Astrocyte (in vitro differentiated cells and primary cell): ENCODE measurements around the gene ARMC7. TPM values are rescaled to one million over a fixed set of nuclear protein-coding genes. Genes with fewer than 3 reads are reported as not detected.

Experiments
- DNase-seq: peaks from one replicate; pipeline ENCODE4 v3.0.0-alpha.2; 2010; ENCODE audit warnings: low read depth
- FAIRE-seq: peaks from 2 replicates; lab custom pipeline; 2011; peaks lifted over from hg19 to GRCh38; lab: Jason Lieb, UNC
- H2AFZ ChIP-seq: 2 replicates; pipeline ENCODE4 v1.6.0; 2012; ENCODE audit warnings: low read depth, low read length, inconsistent platforms
- H3K27ac ChIP-seq: 2 replicates; pipeline ENCODE4 v1.5.1; 2011; ENCODE audit warnings: low read depth, low read length, inconsistent platforms
- H3K27me3 ChIP-seq: 2 replicates; pipeline ENCODE4 v1.6.0; 2011; ENCODE audit warnings: low read length, inconsistent platforms; ENCODE audit not compliant: insufficient read depth
- H3K36me3 ChIP-seq: 2 replicates; pipeline ENCODE4 v1.5.1; 2011; ENCODE audit warnings: low read length, inconsistent platforms; ENCODE audit not compliant: insufficient read depth
- H3K4me1 ChIP-seq: 2 replicates; pipeline ENCODE4 v1.5.1; 2011; ENCODE audit warnings: low read length, inconsistent platforms; ENCODE audit not compliant: insufficient read depth
- H3K4me2 ChIP-seq: 2 replicates; pipeline ENCODE4 v1.6.0; 2012; ENCODE audit warnings: low read length, inconsistent platforms
- H3K4me3 ChIP-seq: 2 replicates; pipeline ENCODE4 v1.5.1; 2011; ENCODE audit warnings: low read depth, mild to moderate bottlenecking, low read length, inconsistent platforms; ENCODE audit not compliant: insufficient read depth
- H3K79me2 ChIP-seq: 2 replicates; pipeline ENCODE4 v1.6.0; 2012; ENCODE audit warnings: mild to moderate bottlenecking, low read length, inconsistent platforms; ENCODE audit not compliant: insufficient read depth
- H3K9ac ChIP-seq: 2 replicates; pipeline ENCODE4 v1.6.0; 2012; ENCODE audit warnings: mild to moderate bottlenecking, low read length, inconsistent platforms
- H3K9me3 ChIP-seq: 2 replicates; pipeline ENCODE4 v1.5.1; 2012; ENCODE audit warnings: low read depth, mild to moderate bottlenecking, low read length, inconsistent platforms; ENCODE audit not compliant: insufficient read depth
- H4K20me1 ChIP-seq: 2 replicates; pipeline ENCODE4 v1.6.0; 2012; ENCODE audit warnings: low read length, inconsistent platforms; ENCODE audit not compliant: insufficient read depth
- H3K27ac Mint-ChIP-seq: one replicate; pipeline ENCODE4 v1.8.0; 2021; ENCODE audit warnings: mild to moderate bottlenecking, mixed read lengths; ENCODE audit not compliant: unreplicated experiment
- H3K27me3 Mint-ChIP-seq: one replicate; pipeline ENCODE4 v1.8.0; 2021; ENCODE audit warnings: low read depth, mixed read lengths; ENCODE audit not compliant: unreplicated experiment
- H3K36me3 Mint-ChIP-seq: one replicate; pipeline ENCODE4 v1.8.0; 2021; ENCODE audit warnings: low read depth, mixed read lengths; ENCODE audit not compliant: unreplicated experiment
- H3K4me1 Mint-ChIP-seq: one replicate; pipeline ENCODE4 v1.8.0; 2021; ENCODE audit warnings: low read depth, mixed read lengths; ENCODE audit not compliant: unreplicated experiment
- H3K4me3 Mint-ChIP-seq: one replicate; pipeline ENCODE4 v1.8.0; 2021; ENCODE audit warnings: mild to moderate bottlenecking, moderate library complexity, mixed read lengths; ENCODE audit not compliant: unreplicated experiment
- H3K9me3 Mint-ChIP-seq: one replicate; pipeline ENCODE4 v1.8.0; 2021; ENCODE audit warnings: mild to moderate bottlenecking, mixed read lengths; ENCODE audit not compliant: unreplicated experiment
- EZH2 ChIP-seq: IDR thresholded peaks from 2 replicates; pipeline ENCODE4 v1.6.1; 2012; ENCODE audit warnings: mild to moderate bottlenecking, low read length, inconsistent platforms; ENCODE audit not compliant: insufficient read depth
- total RNA-seq: library from RNA; stranded (reverse); gene quantifications from 2 replicates; pipeline ENCODE4 v1.2.1, GENCODE V29; 2021
- TF ChIP-seq, protein P1 (sequence below): IDR thresholded peaks from 2 replicates; pipeline ENCODE4 v1.5.1; 2011; ENCODE audit warnings: low read depth, mild to moderate bottlenecking, inconsistent platforms, low read length, moderate library complexity; ENCODE audit not compliant: insufficient read depth

ARMC7 gene
- total RNA-seq, 1 donor from 2014 or later = 11.9 TPM

DNA sequence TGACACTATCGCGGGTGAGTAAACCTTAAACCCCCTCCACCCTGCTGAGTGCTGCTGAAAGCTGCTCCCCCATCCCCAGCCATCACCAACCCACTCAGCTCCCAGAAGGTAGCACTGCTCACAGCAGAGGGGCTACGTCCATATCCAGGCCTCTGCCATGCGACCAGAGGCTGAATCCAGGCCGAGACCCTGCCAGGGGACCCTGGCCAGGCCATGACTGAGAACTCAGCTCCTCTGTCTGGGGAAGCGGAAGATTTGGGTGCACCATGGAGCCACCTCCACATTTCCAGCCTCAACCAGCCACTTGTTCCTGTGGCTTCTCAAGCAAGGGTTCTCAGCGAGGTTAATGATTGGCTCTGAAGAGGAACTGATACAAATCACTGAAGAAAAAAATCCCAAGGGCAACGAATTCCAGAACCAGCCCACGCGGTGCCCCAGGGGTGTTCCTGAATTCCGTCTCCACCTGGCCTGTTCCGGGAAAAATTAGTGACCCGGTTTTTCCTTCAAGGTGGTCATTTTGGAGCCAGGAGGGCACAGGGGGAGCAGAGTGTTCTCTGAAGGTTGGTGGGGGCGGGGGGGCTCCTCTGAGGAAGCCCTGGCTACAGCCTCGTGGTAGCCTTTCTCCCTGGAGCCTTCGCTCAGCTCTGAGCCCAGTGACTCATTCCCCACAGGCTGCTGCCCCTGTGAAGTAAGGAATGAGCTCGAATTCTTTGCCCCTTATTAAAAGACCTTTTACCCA is 31.3 kb upstream of the ARMC7 start:
- Histone ChIP-seq H3K79me2 (no peaks in the 10 kb centered on the region), H3K27me3 (peaks cover 2% of the 10 kb centered on the region), H3K9me3 (no peaks in the 10 kb centered on the region), H4K20me1 (no peaks in the 10 kb centered on the region), H2AFZ (peak overlapping the region; percentile 94), H3K4me2 (peak overlapping the region; percentile 59), H3K4me1 (peaks cover 28% of the 10 kb centered on the region), H3K27ac (peak overlapping the region; percentile 71), H3K36me3 (no peaks in the 10 kb centered on the region), H3K4me3 (no peak overlapping the region), H3K9ac (peak overlapping the region; percentile 53)
- Mint-ChIP-seq H3K4me3 (peak overlapping the region; percentile 45), H3K4me1 (peaks cover 17% of the 10 kb centered on the region), H3K27ac (peak overlapping the region; percentile 92), H3K9me3 (no peaks in the 10 kb centered on the region), H3K27me3 (peaks cover 5% of the 10 kb centered on the region), H3K36me3 (no peaks in the 10 kb centered on the region)
- TF ChIP-seq, protein P1, sequence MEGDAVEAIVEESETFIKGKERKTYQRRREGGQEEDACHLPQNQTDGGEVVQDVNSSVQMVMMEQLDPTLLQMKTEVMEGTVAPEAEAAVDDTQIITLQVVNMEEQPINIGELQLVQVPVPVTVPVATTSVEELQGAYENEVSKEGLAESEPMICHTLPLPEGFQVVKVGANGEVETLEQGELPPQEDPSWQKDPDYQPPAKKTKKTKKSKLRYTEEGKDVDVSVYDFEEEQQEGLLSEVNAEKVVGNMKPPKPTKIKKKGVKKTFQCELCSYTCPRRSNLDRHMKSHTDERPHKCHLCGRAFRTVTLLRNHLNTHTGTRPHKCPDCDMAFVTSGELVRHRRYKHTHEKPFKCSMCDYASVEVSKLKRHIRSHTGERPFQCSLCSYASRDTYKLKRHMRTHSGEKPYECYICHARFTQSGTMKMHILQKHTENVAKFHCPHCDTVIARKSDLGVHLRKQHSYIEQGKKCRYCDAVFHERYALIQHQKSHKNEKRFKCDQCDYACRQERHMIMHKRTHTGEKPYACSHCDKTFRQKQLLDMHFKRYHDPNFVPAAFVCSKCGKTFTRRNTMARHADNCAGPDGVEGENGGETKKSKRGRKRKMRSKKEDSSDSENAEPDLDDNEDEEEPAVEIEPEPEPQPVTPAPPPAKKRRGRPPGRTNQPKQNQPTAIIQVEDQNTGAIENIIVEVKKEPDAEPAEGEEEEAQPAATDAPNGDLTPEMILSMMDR = no peak
- no peak for TF ChIP-seq EZH2
- peak; percentile 34 for FAIRE-seq
- peak; percentile 74 for DNase-seq

DNA sequence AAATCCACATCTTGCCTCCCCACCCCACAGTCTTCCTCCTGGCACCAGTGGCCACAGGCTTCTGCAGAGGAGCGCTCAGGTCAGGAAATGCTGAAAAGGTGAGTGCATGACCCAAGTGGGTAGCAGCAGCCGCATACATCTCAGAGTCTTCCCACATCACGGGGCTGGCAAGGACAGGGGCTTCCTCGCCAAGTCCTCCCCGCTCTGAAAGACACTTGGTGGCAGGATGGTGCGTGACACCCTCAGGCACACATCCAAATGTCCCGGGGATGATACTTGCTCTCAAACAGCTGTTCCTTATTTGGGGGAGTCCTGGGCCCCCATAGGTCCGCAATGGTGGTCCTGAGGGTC is 30.8 kb upstream of the ARMC7 start:
- Histone ChIP-seq H3K4me3 (no peak overlapping the region), H3K36me3 (no peaks in the 10 kb centered on the region), H3K79me2 (no peaks in the 10 kb centered on the region), H3K4me1 (peaks cover 28% of the 10 kb centered on the region), H3K27me3 (peaks cover 2% of the 10 kb centered on the region), H2AFZ (peak overlapping the region; percentile 6), H3K4me2 (peak overlapping the region; percentile 59), H3K9ac (peak overlapping the region; percentile 17), H3K9me3 (no peaks in the 10 kb centered on the region), H3K27ac (peak overlapping the region; percentile 71), H4K20me1 (no peaks in the 10 kb centered on the region)
- no peaks in the 10 kb centered on the region for H3K36me3 Mint-ChIP-seq
- TF ChIP-seq EZH2 = no peak
- TF ChIP-seq, protein P1 = no peak
- peak overlapping the region; percentile 45 for H3K4me3 Mint-ChIP-seq
- DNase-seq = no peak
- peaks cover 21% of the 10 kb centered on the region for H3K4me1 Mint-ChIP-seq
- no peak for FAIRE-seq
- peaks cover 5% of the 10 kb centered on the region for H3K27me3 Mint-ChIP-seq
- peak overlapping the region; percentile 92 for H3K27ac Mint-ChIP-seq
- H3K9me3 Mint-ChIP-seq = no peaks in the 10 kb centered on the region
